ENCODE data around the gene ASB2.

ASB2 gene

GRCh38 chr14:93898081-93898611 is 78.2 kb downstream of the ASB2 start:
- DNase-seq = no peak

- DNase-seq = no peak
Observed at GRCh38 chr14:93897476-93897845, 78.9 kb downstream of the ASB2 start.

- no peak for DNase-seq
Observed at GRCh38 chr14:93895023-93895604, 81.3 kb downstream of the ASB2 start.

GRCh38 chr14:93893661-93894261 is 82.6 kb downstream of the ASB2 start:
- DNase-seq = peak; percentile 40

- DNase-seq = peak; percentile 78
Observed at GRCh38 chr14:93892923-93893558, 83.3 kb downstream of the ASB2 start.

- DNase-seq = no peak
Observed at GRCh38 chr14:93892505-93892839, 83.9 kb downstream of the ASB2 start.

- DNase-seq = no peak
Observed at GRCh38 chr14:93891756-93892504, 84.4 kb downstream of the ASB2 start.

GRCh38 chr14:93889739-93890483 is 86.5 kb downstream of the ASB2 start:
- no peak for DNase-seq

- no peak for DNase-seq
Observed at GRCh38 chr14:93888995-93889394, 87.4 kb downstream of the ASB2 start.

GRCh38 chr14:93884950-93885349 is 91.4 kb downstream of the ASB2 start:
- DNase-seq = no peak

Measured in left hindlimb (tissue), 1 donor.